PC-9 (cell line): ENCODE data around the gene RNF126.

Experiments used
- CTCF ChIP-seq: fragments of 200-600 bp; sonication (generic); conservative IDR thresholded peaks from 2 replicates; pipeline ENCODE4 v1.6.1; 2017; ENCODE audit warnings: mixed run types, antibody characterized with exemption, mild to moderate bottlenecking, moderate library complexity
- EZH2 ChIP-seq: fragments of 200-600 bp; sonication (generic); IDR thresholded peaks from 2 replicates; pipeline ENCODE4 v1.8.0; 2017; ENCODE audit warnings: antibody characterized with exemption, low read depth

- TF ChIP-seq EZH2 (no peak), CTCF (no peak)
Observed at GRCh38 chr19:658916-659839, 3.8 kb downstream of the RNF126 start.
